Nephron (organoid): ENCODE data around the gene MRNIP.
A peak's percentile ranks its signal among the peaks of the same experiment; 100 is the strongest.

Experiments used
- H3K27ac Mint-ChIP-seq, 3 experiments: 2 replicates each; pipeline ENCODE4 v1.8.0; 2020; ENCODE audit warnings: mixed read lengths in 3 of 3, mild to moderate bottlenecking in 2 of 3, moderate library complexity in 1 of 3
- H3K27me3 Mint-ChIP-seq: 2 replicates; pipeline ENCODE4 v1.8.0; 2021; ENCODE audit warnings: low read depth, mild to moderate bottlenecking, moderate library complexity, mixed read lengths
- H3K36me3 Mint-ChIP-seq: 2 replicates; pipeline ENCODE4 v1.8.0; 2020; ENCODE audit warnings: low read depth, mixed read lengths
- H3K4me1 Mint-ChIP-seq: 2 replicates; pipeline ENCODE4 v1.8.0; 2020; ENCODE audit warnings: mixed read lengths
- H3K4me3 Mint-ChIP-seq, 3 experiments: 2 replicates each; pipeline ENCODE4 v1.8.0; 2020; ENCODE audit warnings: mild to moderate bottlenecking in 3 of 3, mixed read lengths in 3 of 3, moderate library complexity in 2 of 3
- H3K9me3 Mint-ChIP-seq: 2 replicates; pipeline ENCODE4 v1.8.0; 2020; ENCODE audit warnings: mixed read lengths
- CTCF ChIP-seq, 3 experiments: fragments of 200-600 bp; sonication (generic); IDR thresholded peaks; one replicate each; pipeline ENCODE4 v1.5.0; 2021; ENCODE audit warnings: antibody characterized with exemption in 3 of 3; ENCODE audit not compliant: unreplicated experiment in 3 of 3

MRNIP gene

GRCh38 chr5:179862891-179863290, 4.3 kb upstream of the MRNIP start:
- H3K36me3 Mint-ChIP-seq: peaks cover 28% of the 10 kb centered on the region
- no peaks in the 10 kb centered on the region for H3K9me3 Mint-ChIP-seq
- H3K27me3 Mint-ChIP-seq: no peaks in the 10 kb centered on the region
- H3K27ac Mint-ChIP-seq: no peak overlapping the region
- H3K4me3 Mint-ChIP-seq: no peak overlapping the region
- no peak for TF ChIP-seq CTCF (IDR thresholded peaks at IDR 0.05; ENCODE audit: unreplicated experiment in 3 of 3)
- peaks cover 19% of the 10 kb centered on the region for H3K4me1 Mint-ChIP-seq

GRCh38 chr5:179862296-179862695, 3.7 kb upstream of the MRNIP start:
- Mint-ChIP-seq H3K4me1 (peaks cover 24% of the 10 kb centered on the region), H3K27ac (no peak overlapping the region)

GRCh38 chr5:179860301-179860700, 1.7 kb upstream of the MRNIP start:
- H3K4me3 Mint-ChIP-seq: peak overlapping the region; percentile 95 to 99 (median 97)
- TF ChIP-seq CTCF (IDR thresholded peaks at IDR 0.05; ENCODE audit: unreplicated experiment in 3 of 3): no peak
- H3K27ac Mint-ChIP-seq: peak overlapping the region; percentile 35 to 67 (median 60)
- H3K9me3 Mint-ChIP-seq: no peaks in the 10 kb centered on the region
- H3K36me3 Mint-ChIP-seq: peaks cover 25% of the 10 kb centered on the region
- H3K4me1 Mint-ChIP-seq: peaks cover 24% of the 10 kb centered on the region
- H3K27me3 Mint-ChIP-seq: no peaks in the 10 kb centered on the region

More at GRCh38 chr5:179862296-179862695, 3.7 kb upstream of the MRNIP start:
- H3K27me3 Mint-ChIP-seq: no peaks in the 10 kb centered on the region
- peak overlapping the region in 1 of 3 experiments; percentile 47 for H3K4me3 Mint-ChIP-seq
- peaks cover 28% of the 10 kb centered on the region for H3K36me3 Mint-ChIP-seq
- no peaks in the 10 kb centered on the region for H3K9me3 Mint-ChIP-seq
- no peak for TF ChIP-seq CTCF (IDR thresholded peaks at IDR 0.05; ENCODE audit: unreplicated experiment in 3 of 3)

- Mint-ChIP-seq H3K4me1 (peaks cover 24% of the 10 kb centered on the region), H3K27me3 (no peaks in the 10 kb centered on the region), H3K9me3 (no peaks in the 10 kb centered on the region), H3K36me3 (peaks cover 15% of the 10 kb centered on the region), H3K27ac (peak overlapping the region; percentile 9 to 94 (median 84)), H3K4me3 (peak overlapping the region; percentile 95 to 99 (median 97))
- no peak for TF ChIP-seq CTCF (IDR thresholded peaks at IDR 0.05; ENCODE audit: unreplicated experiment in 3 of 3)
Observed at GRCh38 chr5:179858241-179858585, 404 bp downstream of the MRNIP start.

GRCh38 chr5:179854356-179854755, 4.3 kb downstream of the MRNIP start:
- no peaks in the 10 kb centered on the region for H3K9me3 Mint-ChIP-seq
- no peaks in the 10 kb centered on the region for H3K27me3 Mint-ChIP-seq
- no peak for TF ChIP-seq CTCF (IDR thresholded peaks at IDR 0.05; ENCODE audit: unreplicated experiment in 3 of 3)
- H3K4me1 Mint-ChIP-seq: peaks cover 13% of the 10 kb centered on the region
- H3K27ac Mint-ChIP-seq: no peak overlapping the region
- peaks cover 18% of the 10 kb centered on the region for H3K36me3 Mint-ChIP-seq
- no peak overlapping the region for H3K4me3 Mint-ChIP-seq

- H3K36me3 Mint-ChIP-seq: peaks cover 18% of the 10 kb centered on the region
- no peak overlapping the region for H3K4me3 Mint-ChIP-seq
- peaks cover 7% of the 10 kb centered on the region for H3K4me1 Mint-ChIP-seq
- H3K27ac Mint-ChIP-seq: no peak overlapping the region
- H3K27me3 Mint-ChIP-seq: no peaks in the 10 kb centered on the region
- TF ChIP-seq CTCF (IDR thresholded peaks at IDR 0.05; ENCODE audit: unreplicated experiment in 3 of 3): no peak
- H3K9me3 Mint-ChIP-seq: no peaks in the 10 kb centered on the region
Observed at GRCh38 chr5:179852993-179853547, 5.5 kb downstream of the MRNIP start.
